PC-3 (cell line): Measurements from ENCODE around the gene PANK3. TPM values are rescaled to one million over a fixed set of nuclear protein-coding genes. Genes with fewer than 3 reads are reported as not detected.

Source experiments
- ATAC-seq: fragments of 200-7000 bp; cut with Tn5 transposase; 2 replicates; pipeline ENCODE4 v1.9.1; 2020; ENCODE audit warnings: mild to moderate bottlenecking, moderate library complexity
- BruUV-seq: library from RNA; stranded (reverse); fragments of 400-500 nt; replicated peaks from 2 replicates; lab custom pipeline; 2021; lab: Mats Ljungman, UMichigan
- CTCF ChIA-PET: fragments of 300-600 bp; sonication (Branson Sonifier 250); formaldehyde crosslinking; loops from one replicate; lab custom pipeline; 2022; ENCODE audit warnings: antibody characterized with exemption; lab: Charles Lee
- POLR2A ChIA-PET: fragments of 300-600 bp; sonication (Branson Sonifier 250); formaldehyde crosslinking; loops from one replicate; lab custom pipeline; 2022; ENCODE audit warnings: antibody characterized with exemption; ENCODE audit not compliant: unreplicated experiment; lab: Charles Lee
- DNase-seq: peaks from one replicate; pipeline ENCODE4 v3.0.0-alpha.2; 2015
- H2AFZ ChIP-seq: fragments of 300-600 bp; sonication (generic); 2 replicates; pipeline ENCODE4 v1.6.0; 2016; ENCODE audit warnings: antibody characterized with exemption, low read length
- H3F3A ChIP-seq: fragments of 300-600 bp; sonication (generic); one replicate; pipeline ENCODE4 v1.6.0; 2017; ENCODE audit warnings: antibody characterized with exemption, low read length, control low read depth, mild to moderate bottlenecking; ENCODE audit not compliant: unreplicated experiment
- H3K27ac ChIP-seq: fragments of 300-600 bp; sonication (generic); 2 replicates; pipeline ENCODE4 v1.5.1; 2016; ENCODE audit warnings: mild to moderate bottlenecking, low read length
- H3K27me3 ChIP-seq: fragments of 300-600 bp; sonication (generic); 2 replicates; pipeline ENCODE4 v1.6.1; 2016; ENCODE audit warnings: low read length, mixed read lengths
- H3K36me3 ChIP-seq: fragments of 300-600 bp; sonication (generic); 2 replicates; pipeline ENCODE4 v1.6.1; 2016; ENCODE audit warnings: low read depth, mixed run types, low read length, mixed read lengths
- H3K4me1 ChIP-seq: fragments of 300-600 bp; sonication (generic); 2 replicates; pipeline ENCODE4 v1.5.1; 2016; ENCODE audit warnings: low read length; ENCODE audit not compliant: insufficient read depth
- H3K4me2 ChIP-seq: fragments of 300-600 bp; sonication (generic); 2 replicates; pipeline ENCODE4 v1.6.0; 2016; ENCODE audit warnings: low read length
- H3K4me3 ChIP-seq: fragments of 300-600 bp; sonication (generic); 2 replicates; pipeline ENCODE4 v1.5.1; 2016; ENCODE audit warnings: mild to moderate bottlenecking, low read length, mixed read lengths
- H3K79me2 ChIP-seq: fragments of 300-600 bp; sonication (generic); 2 replicates; pipeline ENCODE4 v1.6.1; 2017; ENCODE audit warnings: low read length, mixed read lengths
- H3K9ac ChIP-seq: fragments of 300-600 bp; sonication (generic); 2 replicates; pipeline ENCODE4 v1.6.0; 2016; ENCODE audit warnings: mild to moderate bottlenecking, low read length
- H3K9me2 ChIP-seq: fragments of 300-600 bp; sonication (generic); replicated peaks from 2 replicates; pipeline ENCODE4 v1.6.1; 2016; ENCODE audit warnings: mixed run types, low read length, mixed read lengths
- H3K9me3 ChIP-seq: fragments of 300-600 bp; sonication (generic); 2 replicates; pipeline ENCODE4 v1.6.1; 2016; ENCODE audit warnings: low read length, mixed read lengths
- H4K20me1 ChIP-seq: fragments of 300-600 bp; sonication (generic); 2 replicates; pipeline ENCODE4 v1.6.1; 2016; ENCODE audit warnings: low read length, mixed read lengths
- EZH2 ChIP-seq: fragments of 300-600 bp; sonication (generic); IDR thresholded peaks from one replicate; pipeline ENCODE4 v1.6.1; 2017; ENCODE audit warnings: antibody characterized with exemption, mild to moderate bottlenecking, low read length; ENCODE audit not compliant: unreplicated experiment
- EZH2phosphoT487 ChIP-seq: fragments of 300-600 bp; sonication (generic); IDR thresholded peaks from 2 replicates; pipeline ENCODE4 v1.6.1; 2018; ENCODE audit warnings: mild to moderate bottlenecking, antibody characterized with exemption, low read length, borderline replicate concordance
- intact Hi-C: fragments of 100-400 bp; cut with micrococcal nuclease; formaldehyde crosslinking; loops from 2 replicates; pipeline ENCODE4 v1.9.0; 2023
- total RNA-seq: library from RNA; depleted of rRNA; stranded (reverse); fragments of >200 nt; gene quantifications from 2 replicates; pipeline ENCODE4 v1.2.3, GENCODE V29; 2014
- TF ChIP-seq, protein P1 (sequence below): fragments of 300-600 bp; sonication (generic); conservative IDR thresholded peaks from 2 replicates; pipeline ENCODE4 v1.5.1; 2017; ENCODE audit warnings: antibody characterized with exemption, low read depth, mild to moderate bottlenecking, low read length

The PANK3 gene
- total RNA-seq, 1 experiment from 2014 or later = 22.7 TPM

DNA sequence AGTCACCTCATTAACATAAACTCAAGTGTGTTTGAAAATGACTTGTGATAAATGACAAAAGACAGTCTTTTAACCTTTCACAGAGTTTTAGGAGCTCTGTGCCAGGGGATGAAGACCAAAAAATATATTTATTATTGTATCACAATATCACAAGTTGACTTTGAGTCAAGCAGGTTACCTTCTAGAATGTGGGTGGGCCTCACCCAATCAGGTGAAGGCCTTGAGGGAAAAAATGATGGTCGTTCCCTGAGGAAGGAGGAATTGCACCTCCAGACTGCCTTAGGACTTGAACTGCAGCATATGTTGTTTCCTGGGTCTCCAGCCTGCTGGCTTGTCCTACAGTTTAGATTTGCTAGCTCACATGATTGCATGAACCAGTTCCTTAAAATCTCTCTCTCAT, 41.6 kb upstream of the PANK3 start:
- DNase-seq = no peak
- Histone ChIP-seq H3K4me3 (no peak overlapping the region), H3K9me2 (no peaks in the 10 kb centered on the region), H3K9ac (no peak overlapping the region), H4K20me1 (no peaks in the 10 kb centered on the region), H3K27me3 (no peaks in the 10 kb centered on the region), H2AFZ (no peak overlapping the region), H3K27ac (no peak overlapping the region), H3K36me3 (no peaks in the 10 kb centered on the region), H3K4me2 (no peak overlapping the region), H3K79me2 (no peaks in the 10 kb centered on the region), H3K9me3 (no peaks in the 10 kb centered on the region), H3F3A (no peaks in the 10 kb centered on the region), H3K4me1 (no peaks in the 10 kb centered on the region)
- ChIA-PET POLR2A (no interaction called here), CTCF (no interaction called here)
- BruUV-seq = no TSS peak
- no peak for ATAC-seq
- intact Hi-C loops = no loop called here
- TF ChIP-seq EZH2 = no peak
- TF ChIP-seq, protein P1, sequence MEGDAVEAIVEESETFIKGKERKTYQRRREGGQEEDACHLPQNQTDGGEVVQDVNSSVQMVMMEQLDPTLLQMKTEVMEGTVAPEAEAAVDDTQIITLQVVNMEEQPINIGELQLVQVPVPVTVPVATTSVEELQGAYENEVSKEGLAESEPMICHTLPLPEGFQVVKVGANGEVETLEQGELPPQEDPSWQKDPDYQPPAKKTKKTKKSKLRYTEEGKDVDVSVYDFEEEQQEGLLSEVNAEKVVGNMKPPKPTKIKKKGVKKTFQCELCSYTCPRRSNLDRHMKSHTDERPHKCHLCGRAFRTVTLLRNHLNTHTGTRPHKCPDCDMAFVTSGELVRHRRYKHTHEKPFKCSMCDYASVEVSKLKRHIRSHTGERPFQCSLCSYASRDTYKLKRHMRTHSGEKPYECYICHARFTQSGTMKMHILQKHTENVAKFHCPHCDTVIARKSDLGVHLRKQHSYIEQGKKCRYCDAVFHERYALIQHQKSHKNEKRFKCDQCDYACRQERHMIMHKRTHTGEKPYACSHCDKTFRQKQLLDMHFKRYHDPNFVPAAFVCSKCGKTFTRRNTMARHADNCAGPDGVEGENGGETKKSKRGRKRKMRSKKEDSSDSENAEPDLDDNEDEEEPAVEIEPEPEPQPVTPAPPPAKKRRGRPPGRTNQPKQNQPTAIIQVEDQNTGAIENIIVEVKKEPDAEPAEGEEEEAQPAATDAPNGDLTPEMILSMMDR = no peak
- no peak for TF ChIP-seq EZH2phosphoT487

DNA sequence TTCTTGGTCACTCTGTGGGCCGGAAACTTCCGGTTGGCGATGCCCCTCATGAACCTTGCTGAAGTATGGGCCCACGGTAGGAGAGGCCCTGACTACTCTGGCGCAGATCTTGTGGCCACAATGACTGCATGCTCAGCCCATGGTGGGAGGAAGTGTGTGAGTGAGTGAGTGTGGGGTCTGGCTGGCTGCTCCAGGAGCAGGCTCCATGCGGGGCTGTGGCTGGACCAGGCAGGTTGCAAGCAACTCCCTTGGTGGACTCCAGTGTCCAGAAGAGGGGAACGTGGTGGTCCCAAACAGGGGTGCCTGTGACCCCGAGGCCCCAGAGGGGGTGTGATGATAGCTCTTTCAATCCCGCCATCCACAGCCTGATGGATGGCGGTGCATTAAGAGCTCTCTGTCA, 35.5 kb upstream of the PANK3 start:
- intact Hi-C loops = loop anchor here (5.0 kb wide), 1 partner anchor 38 kb away; no protein-coding TSS in a partner anchor
- Histone ChIP-seq H3K4me2 (no peak overlapping the region), H2AFZ (no peak overlapping the region), H3K79me2 (no peaks in the 10 kb centered on the region), H3K4me3 (no peak overlapping the region), H3K9me2 (no peaks in the 10 kb centered on the region), H3F3A (no peaks in the 10 kb centered on the region), H3K9me3 (no peaks in the 10 kb centered on the region), H4K20me1 (no peaks in the 10 kb centered on the region), H3K4me1 (0 out of 2 replicates have a peak, but pooled peaks cover 5% of the 10 kb centered on the region), H3K27ac (no peak overlapping the region), H3K27me3 (no peaks in the 10 kb centered on the region), H3K9ac (no peak overlapping the region), H3K36me3 (no peaks in the 10 kb centered on the region)
- CTCF ChIA-PET = no interaction called here
- ATAC-seq (no peak), DNase-seq (no peak)
- TF ChIP-seq, protein P1 = no peak
- TF ChIP-seq EZH2 = no peak
- no TSS peak for BruUV-seq
- POLR2A ChIA-PET = no interaction called here

DNA sequence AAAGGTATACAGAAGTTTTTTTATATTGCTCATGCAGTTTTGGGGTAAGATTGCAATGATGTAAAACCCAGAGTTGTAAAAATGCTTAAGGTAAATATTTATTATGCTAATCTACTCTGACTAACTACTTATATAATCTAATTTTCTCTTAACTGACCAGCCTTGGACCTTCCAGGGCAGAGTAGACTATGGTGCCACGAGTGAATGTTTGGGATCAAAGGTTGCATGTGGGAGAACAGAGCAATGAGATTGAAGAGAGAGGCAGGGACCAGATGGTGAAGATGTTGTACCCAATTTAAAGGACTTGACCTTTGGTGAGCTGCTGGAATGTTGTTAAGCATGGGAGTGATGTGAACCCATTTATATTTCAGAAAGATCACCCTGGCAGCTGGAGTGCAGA, 34.8 kb upstream of the PANK3 start:
- H2AFZ ChIP-seq = no peak overlapping the region
- H4K20me1 ChIP-seq = no peaks in the 10 kb centered on the region
- H3K27me3 ChIP-seq = no peaks in the 10 kb centered on the region
- ATAC-seq = peak; percentile 82
- intact Hi-C loops = loop anchor here (1.0 to 5.0 kb wide), 3 partner anchors 25 to 38 kb away; partner anchors contain the start of gene PANK3
- no peak overlapping the region for H3K9ac ChIP-seq
- ChIA-PET CTCF (no interaction called here), POLR2A (no interaction called here)
- TF ChIP-seq EZH2phosphoT487 (no peak), EZH2 (no peak)
- TF ChIP-seq, protein P1 = no peak
- H3K79me2 ChIP-seq = no peaks in the 10 kb centered on the region
- H3K4me3 ChIP-seq = no peak overlapping the region
- 0 out of 2 replicates have a peak, but pooled peaks cover 5% of the 10 kb centered on the region for H3K4me1 ChIP-seq
- DNase-seq = peak; percentile 3
- H3K36me3 ChIP-seq = no peaks in the 10 kb centered on the region
- no peak overlapping the region for H3K27ac ChIP-seq
- H3K9me3 ChIP-seq = no peaks in the 10 kb centered on the region
- no TSS peak for BruUV-seq
- H3K4me2 ChIP-seq = no peak overlapping the region
- H3F3A ChIP-seq = no peaks in the 10 kb centered on the region
- no peaks in the 10 kb centered on the region for H3K9me2 ChIP-seq
